GM21423 (cell line): ENCODE results near the gene MYLK.

Source experiments
- ATAC-seq: cut with Tn5 transposase; IDR thresholded peaks from one replicate; pipeline ENCODE4 v1.9.1; 2021; ENCODE audit warnings: mild to moderate bottlenecking, moderate library complexity; ENCODE audit not compliant: unreplicated experiment

MYLK gene

DNA sequence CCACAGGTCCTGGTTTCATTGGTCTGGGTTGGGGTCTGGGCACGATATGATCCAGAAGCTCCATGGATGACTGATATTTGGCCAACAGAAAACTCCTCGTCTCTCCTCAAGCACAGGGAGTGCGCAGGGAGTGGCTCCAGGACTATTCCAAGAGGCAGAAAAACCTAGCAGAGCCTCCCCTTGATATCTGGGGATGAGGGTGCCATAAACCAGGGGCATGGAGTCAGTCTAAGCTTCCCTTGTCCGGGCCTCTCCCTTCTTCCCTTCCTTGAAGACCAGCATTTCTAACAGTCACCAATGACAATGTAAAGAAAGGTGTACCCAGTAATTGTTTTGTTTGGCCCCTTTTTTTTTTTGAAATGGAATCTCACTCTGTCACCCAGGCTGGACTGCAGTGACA is 199.9 kb downstream of the MYLK start:
- no peak for ATAC-seq

DNA sequence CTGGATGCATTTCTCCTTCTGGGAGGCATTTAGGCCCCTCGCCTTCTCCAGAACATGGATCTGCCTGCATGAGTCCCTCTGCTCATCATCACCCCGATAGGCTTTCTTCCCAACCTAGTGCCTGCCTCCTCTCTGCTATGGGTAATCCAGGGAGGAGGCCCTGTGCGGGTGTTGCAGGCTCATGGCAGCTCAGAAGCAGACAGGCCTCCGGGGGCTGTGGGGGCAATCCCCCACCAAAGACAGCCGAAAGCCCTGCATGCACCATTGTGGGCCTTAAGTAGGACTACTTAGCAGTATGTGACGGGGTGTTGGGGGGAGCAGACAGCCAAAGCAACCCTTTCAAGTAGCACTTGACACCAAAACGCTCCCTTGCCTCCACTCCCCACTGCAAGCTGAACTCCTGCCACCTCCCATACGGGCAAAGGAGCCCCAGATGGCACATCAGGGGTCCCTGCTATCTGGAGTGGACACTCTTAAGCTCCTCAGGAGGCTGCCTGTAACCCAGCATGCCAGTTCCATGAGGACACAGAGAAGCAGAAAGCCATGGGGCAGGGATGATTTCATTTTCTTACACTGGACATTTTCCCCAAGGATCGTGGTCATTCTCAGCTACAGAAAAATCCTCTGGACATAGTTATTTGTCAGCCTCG is 200.5 kb downstream of the MYLK start:
- ATAC-seq = no peak

DNA sequence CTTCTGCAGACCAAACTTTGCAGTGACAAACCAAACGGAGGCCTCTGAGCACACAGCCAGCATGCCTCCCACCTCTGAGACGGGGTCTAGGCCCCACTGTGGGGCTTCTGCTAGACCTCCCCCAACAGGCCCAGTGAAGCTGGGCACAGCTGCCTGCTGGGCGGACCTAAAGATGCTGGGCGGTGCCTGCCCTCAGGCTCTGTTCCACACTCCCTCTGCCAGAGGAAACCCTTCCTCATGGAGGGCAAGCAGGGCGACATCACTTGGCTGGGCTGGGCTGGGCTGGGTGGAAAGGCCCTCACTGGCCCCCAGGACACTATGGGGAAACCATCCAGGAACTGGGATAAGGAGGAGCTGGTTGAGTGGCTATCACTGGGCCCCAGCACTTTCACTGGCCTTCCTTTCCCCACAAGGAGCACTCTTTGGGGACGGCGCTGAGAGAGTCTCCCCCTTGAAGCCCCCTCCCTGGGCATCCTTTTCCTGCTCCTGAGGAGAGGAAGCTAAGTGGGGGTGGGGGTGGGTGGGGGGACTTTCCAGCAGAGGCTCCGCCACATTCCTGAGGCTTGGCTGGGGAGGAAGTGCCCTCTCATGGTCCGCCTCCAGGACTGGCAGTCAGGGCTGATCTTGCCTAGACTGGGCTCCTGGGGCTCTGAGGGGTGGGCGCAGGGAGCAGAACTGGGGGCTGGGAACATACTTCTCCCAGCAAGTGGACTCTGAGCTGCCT is 201.2 kb downstream of the MYLK start:
- no peak for ATAC-seq

DNA sequence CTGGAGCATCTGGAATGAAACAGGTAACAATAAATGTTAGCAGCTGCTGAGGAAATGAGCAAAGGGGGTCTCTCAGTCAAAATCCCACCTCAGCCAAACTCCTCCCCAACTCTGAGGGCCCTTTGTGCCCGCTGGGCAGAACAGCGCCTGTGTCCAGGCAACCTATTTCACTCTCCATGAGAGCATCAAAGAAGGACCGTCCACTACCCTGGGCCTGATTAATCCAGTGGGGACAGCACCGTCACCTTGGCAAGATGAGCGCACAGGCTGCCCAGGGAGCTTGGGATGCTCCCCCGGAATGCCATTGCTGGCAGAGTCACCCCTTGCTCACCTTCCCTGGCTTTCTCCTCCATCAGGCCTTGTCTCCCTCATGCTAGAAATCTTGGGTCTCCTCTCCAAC is 201.8 kb downstream of the MYLK start:
- no peak for ATAC-seq

DNA sequence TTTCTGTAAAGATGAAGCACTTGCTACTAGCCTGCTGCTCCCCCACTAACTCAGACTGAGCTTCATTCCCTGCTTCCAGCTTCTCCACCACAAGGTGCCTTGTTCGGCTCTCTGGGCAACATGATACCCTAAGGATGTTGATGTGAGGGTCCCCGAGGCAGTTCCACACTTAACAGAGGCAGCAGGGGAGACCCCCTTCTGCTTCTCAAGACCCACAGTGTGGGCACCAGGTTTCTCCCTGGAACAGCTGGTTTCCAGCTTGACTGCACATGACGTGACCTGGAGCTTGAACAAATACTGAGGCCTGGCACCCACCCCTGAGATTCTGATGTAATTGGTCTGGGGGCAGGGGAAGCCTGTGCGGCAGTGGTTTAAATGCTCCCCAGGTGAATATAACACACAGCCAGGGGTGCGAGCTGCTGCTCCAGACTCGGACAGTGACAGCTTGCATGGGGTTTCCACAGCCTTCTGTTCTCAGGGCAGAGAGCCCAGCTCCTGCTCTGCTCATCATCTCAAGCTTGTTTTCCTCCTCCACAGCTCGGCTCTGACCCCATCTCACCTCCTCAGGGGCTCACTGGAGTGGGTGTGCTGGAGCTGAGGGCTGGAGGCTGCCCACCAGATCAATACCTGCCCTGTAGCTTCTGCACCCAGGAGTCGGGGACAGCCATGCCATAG is 204.3 kb downstream of the MYLK start:
- no peak for ATAC-seq

DNA sequence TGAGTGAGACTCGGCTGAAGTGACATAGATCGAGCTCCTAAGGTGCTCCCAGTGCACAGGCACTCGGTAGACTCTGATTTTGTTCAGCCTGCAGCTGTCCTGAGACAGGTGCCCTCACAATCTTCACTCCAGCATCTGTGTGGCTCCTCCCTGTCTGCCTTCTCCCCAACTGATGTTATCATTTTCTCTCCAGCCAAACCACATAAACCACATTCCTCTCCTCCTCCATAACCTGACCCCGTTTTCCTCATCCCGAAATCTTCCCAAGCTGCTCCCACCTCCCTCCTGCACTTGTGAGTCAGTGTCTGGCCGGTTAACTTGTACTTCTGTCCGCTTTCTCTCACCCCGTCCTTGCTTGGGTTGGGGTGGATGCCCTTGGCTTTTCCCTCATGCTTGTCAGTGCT is 206.0 kb downstream of the MYLK start:
- no peak for ATAC-seq

DNA sequence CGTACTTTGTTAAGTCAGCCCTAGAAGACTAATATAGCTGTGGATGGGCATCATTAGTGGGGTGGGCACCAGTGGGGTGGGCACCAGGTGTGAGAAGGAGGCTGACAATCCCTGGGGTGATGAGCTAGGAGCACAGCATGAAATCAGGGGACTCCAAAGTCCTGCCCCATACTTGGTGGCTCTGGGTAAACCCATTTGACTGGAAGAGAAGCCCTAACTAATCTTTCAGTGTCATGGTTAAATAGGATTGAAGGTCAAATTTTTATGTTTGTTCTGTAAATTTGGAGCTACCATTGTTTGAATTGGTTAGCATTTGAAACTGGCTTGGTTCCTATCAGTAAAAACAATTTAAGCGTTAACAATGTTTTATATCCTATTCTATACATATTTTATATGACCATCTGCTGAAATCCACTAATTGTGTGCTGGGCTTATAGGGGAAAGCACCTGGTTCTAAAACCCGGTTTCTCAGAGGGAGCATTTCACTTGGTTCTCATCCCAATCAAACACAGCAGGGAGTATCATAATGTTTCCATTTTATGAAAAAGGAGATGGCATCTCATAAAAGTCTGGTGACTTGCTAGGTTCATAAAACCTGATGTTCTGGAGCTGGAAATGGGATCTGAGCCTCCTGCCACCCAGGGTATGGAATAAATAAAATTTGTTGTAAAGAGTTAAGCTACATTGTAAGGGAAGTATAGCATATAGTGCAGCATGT is 211.5 kb downstream of the MYLK start:
- ATAC-seq = no peak

DNA sequence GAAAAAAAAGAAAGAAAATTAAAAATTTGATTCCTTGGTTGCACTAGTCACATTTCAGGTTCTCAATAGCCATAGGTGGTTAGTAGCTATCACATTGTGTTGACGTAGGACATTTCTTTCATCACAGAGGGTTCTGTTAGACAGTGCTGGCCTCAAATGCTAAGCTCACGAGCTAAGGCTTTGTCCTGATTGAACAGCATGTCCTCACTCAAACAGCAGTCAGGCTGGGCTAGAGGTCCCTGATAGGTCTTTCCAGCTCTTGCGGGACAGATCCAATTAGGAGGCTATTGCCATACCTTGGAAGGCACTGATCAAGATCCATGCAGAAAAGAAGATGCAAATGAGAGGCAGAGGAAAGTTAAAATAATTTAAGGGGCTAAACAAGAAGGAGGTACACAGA is 213.4 kb downstream of the MYLK start:
- no peak for ATAC-seq

DNA sequence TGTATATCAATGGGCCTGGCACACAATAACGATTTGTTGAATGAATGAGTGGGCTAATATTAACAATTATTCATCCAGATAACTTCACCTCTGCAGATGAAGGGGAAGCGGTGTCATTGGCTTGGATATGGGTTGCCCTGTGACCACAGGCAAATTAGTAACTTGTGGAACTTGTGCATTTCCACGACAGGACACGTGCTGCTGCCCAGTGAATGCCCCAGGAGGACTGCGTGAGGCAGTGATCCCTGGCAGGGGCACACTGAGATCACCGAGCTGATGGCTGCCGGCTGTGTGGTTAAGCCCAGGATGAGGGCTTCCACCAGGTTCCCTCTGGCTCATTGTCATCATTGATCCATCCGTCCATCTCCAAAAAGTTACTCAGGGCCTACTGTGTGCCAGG is 215.2 kb downstream of the MYLK start:
- ATAC-seq = no peak

DNA sequence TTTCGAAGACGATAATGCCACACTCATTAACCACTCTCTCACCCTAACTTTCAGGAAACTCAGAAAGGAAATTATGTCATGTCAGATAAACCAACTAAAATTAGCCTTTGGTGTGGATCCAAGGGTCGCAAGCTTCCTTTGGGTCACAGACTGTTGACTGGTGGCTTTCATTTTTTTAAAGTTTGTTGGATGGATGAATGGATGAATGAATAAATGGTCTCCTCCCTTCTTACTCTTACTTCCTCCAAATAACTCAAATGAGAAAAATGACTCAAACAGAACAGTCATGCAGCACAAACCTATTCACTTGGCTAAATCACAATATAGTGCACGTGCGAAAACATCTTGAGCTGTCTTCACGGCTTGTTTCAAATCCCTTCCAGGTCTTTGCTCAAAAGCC is 216.3 kb downstream of the MYLK start:
- ATAC-seq = no peak

DNA sequence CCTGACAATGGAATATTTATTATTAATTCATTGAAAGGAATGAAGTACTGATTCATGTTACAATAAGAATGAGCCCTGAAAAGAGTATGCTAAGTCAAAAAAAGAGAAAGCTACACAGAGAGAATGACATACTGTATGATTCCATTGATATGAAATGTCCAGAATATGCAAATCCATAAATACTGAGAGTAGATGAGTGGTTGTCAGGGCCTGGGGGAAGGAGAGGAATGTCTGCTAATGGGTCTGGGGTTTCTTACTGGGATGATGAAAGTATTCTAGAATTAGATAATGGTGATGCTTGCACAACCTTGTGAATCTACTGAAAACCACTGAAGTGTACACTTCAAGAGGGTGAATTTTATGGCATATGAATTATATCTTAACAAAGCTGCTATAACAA is 219.4 kb downstream of the MYLK start:
- ATAC-seq = no peak

DNA sequence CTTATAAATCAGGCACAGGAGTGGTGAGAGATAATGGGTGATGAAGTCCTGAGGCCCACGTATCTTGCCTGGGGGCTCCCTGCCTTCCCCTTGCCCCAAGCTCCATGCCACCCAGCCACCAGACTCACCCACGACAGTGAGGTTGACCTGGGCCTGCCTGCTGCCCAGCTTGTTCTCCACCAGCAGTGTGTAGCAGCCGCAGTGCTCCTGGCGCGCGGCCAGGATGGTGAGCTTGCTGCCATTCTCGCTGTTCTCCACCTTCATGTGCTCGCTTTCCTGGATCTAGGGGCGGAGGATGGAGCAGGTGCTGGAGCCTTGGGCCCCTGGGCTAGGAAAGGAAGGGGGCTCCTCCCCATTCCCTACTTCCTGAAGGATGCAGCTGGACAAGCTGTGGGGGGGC is 220.2 kb downstream of the MYLK start:
- ATAC-seq = no peak

DNA sequence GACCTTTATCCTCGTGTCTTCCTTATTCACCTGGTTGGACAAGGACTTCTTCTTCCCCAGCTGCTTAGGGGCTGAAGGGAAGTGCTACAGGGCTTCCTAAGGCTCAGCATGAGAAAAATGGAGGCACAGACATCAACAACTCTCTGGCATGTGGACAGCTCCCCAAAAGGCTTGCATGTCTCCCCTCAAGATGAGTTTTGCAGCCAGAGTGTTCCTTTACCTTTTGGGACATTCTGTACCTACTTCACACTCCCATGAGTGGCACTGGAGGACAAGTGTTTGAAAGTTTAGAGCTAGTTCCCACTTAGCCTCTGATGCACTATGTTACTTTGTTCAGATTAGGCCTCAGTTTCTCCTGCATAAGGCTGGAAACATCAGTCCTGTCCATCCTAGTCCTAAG is 222.2 kb downstream of the MYLK start:
- no peak for ATAC-seq

DNA sequence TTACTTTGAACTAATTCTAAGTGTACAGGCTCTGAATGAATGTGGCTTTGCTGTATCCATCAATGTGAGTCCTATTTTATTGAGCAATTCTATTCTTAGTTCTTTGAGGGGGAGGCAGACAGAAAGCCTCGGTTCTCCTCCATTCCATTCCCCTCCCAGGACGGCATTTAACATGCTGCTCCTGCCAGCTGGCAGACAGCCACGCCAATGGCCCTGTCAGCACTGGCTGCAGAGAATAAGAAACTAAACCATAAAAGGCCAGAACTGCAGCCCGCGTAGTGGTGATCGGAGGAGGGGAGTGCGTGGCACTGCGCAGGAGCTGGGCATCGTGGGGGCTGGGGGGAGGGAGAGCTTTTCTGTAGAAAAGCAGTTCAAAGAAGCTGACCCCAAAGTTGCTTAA is 223.2 kb downstream of the MYLK start:
- ATAC-seq = no peak

DNA sequence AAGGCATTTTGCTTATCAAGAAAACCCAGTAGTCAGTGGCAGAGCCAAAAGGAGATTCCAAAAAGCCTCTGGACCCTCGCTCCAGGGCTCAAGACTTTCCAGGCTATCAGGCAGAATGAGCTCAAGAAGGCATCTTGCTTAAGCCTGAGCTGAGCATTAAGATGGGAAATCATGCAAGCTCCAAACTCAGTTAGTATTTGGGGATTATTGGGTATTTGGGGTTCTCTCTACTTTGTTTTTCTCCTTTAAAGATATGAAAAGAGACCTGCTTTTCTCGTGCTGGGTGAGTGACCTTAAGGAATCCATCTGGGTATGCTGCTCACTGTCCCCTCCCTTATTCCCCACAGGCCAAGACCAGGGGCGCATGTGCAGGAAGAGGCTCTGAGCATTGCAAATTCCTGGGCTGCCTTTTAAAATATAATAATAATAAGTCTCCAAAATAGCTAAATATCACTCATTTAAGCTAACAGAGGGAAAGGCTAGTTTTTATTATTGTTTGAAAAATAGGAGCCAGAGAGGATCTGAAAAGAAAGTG is 223.9 kb downstream of the MYLK start:
- ATAC-seq = no peak

DNA sequence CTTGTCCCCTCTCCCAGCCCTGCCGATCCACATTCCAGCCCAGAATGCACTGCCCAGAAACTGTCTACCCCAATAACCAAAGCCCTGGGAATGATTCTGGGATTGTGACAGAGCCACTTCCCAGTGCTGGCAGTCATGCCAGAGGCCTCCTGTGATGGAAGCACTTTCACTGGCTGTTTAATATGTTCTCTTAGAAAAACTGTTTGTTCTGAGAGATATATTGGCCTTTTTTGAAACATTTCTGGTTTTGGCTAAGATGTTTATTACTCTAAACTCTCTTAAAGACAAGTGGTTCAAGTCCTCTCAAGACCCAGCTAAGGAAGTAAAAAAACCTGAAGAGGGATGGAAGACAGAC is 225.3 kb downstream of the MYLK start:
- ATAC-seq = no peak

DNA sequence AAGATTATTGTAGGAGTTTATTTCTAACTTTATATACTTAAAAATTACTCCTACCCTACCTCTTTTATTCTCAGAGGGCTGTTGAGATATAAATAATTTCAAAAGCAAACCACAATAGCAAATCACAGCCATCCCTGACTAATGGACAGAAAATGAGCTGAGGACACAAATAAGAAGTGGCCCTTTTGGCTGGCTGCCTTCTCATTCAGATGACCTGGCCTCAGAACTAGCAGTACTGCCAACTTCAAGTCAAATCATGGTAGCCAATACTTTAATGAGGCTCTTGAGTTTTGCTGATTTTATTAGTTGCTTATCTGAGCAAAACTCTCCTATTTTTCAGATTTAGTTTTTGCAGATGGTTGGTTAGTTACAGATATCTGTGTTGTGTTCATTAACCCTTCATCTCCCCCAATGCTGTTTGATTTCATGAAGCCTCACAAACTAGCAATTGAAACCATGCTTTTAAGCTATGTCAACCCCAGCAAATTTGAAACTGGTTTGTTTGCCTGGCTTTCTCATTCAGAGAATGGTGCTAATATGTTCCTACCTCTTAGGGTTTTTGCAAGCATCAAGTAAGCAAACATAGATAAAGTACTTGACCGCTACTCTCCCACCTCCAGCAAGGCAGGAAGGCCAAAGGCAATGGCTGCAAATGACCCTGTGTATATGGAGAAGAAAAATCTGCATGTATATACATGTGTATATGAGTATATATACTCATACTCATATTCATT is 225.8 kb downstream of the MYLK start:
- ATAC-seq = no peak

DNA sequence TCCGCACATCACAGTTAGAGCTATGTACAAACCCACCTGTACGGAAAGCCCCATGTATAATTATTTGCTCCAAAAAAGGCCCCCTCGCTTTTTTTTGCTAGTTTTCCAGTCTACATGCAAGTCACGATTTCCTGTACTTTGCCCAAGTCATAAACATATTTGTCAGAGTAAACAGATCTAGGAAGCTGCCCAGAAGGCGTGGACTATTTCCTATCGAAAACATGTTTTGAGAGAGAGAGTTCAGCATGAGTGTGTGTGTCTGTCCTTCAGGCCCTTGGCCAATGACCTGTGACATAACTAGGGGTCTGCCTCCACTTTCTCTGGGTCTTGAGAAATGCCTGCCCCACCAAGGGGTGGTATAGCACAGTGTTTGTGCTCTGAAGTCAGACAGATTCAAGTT is 226.6 kb downstream of the MYLK start:
- no peak for ATAC-seq

DNA sequence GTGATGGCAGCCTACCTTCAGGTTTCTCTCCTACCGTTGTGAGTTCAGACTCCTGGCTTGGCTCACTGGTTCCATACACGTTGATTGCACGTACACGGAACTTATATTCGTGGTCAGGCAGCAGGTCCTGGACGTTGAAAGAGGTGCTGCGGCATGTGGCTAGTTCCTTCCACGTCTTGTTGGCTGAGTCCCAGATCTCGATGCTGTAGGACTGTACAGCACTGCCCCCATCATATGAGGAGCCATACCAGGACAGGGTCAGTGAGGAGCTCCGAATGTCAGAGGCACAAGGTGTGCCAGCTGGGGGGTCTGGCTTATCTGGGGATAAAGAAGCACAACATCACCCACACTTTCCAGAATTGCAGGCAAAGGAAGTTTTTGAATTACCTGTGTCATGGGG is 227.0 kb downstream of the MYLK start:
- no peak for ATAC-seq

DNA sequence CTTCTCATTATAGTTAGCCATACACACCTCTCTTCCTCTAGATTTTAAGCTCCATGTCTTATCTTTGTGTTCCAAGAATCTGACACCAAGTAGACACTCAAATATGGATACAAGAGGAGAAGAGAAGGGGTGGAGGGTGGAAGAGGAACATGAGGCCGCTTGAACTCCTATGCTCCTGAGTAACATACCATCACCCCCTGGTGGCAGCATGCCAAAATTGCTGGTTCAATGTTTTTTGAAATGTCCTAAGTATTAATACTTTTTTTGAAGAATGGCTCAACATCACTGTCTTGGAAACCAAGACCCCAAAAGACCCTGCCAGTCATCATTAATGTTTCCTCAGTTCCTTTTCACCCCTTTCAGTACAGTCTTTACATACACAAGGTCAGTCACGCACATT is 227.4 kb downstream of the MYLK start:
- ATAC-seq = no peak

DNA sequence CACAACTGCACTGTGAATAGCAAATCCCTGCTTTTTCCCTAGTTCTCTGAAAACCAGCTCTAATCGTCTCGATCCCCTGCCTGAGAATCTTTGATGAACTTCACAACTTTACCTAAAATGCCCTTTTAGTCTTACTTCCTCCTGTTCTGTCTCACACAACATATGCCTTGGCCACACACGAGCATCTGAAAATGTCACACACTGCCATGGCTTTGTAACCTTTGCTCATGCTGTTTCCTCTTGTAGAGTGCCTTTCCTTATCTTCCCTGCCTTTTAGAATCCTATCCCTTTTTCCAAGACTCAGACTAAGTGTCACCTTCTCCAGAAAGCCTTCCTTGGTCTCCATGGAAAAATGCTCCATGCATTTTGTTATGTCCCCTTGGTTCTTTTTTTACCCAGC is 227.9 kb downstream of the MYLK start:
- ATAC-seq = no peak
